Measurements from ENCODE around the gene GFOD1. TPM values are rescaled to one million over a fixed set of nuclear protein-coding genes. Genes with fewer than 3 reads are reported as not detected.

The GFOD1 gene
- polyA plus RNA-seq, 1 of the 3 experiments (the other 2 are of a cell fraction) = 1.6 TPM

DNA sequence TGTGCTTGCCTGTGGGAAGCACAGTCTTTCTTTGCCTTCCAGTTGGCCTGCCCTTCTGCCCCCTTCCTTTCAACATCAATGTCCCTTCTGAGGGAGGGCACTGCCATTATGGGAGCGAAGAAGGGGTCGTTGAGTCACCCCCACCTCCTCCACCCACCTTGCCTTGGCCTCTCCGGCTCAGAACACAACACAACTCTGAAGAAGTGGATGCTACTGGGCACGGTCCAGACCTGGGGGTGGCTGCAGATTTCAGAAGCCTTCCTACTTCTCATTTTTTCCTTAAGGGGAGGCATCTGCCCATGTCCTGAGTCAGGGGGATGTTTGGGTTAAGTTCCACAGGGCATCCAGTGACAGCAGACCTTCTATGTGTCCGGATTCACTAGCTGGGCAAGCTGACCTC is 72.1 kb downstream of the GFOD1 start:
- Histone ChIP-seq H3K4me3 (ENCODE audit: low read depth in 2 of 2, low read length in 1 of 2) (no peak overlapping the region), H3K9ac (no peak overlapping the region), H3K27me3 (ENCODE audit: insufficient read depth) (no peaks in the 10 kb centered on the region), H2AFZ (ENCODE audit: low read depth) (no peak overlapping the region), H4K20me1 (ENCODE audit: insufficient read depth) (no peaks in the 10 kb centered on the region), H3K36me3 (replicated peaks in 1 of 2; ENCODE audit: control insufficient read depth in 1 of 2, insufficient read depth in 2 of 2, low read length in 1 of 2) (no peaks in the 10 kb centered on the region), H3K4me1 (ENCODE audit: control insufficient read depth in 1 of 2, insufficient read depth in 2 of 2, low read depth in 1 of 2, low read length in 1 of 2) (peaks cover 0 to 21% of the 10 kb centered on the region in 2 experiments; a peak in 2 of 4 replicates), H3K9me2 (no peaks in the 10 kb centered on the region), H3K9me3 (no peaks in the 10 kb centered on the region), H3K4me2 (no peak overlapping the region), H3K79me2 (ENCODE audit: insufficient read depth) (no peaks in the 10 kb centered on the region), H3F3A (replicated peaks; ENCODE audit: insufficient read depth) (no peaks in the 10 kb centered on the region), H3K27ac (ENCODE audit: low read depth in 2 of 2, low read length in 1 of 2) (no peak overlapping the region)
- 72% methylated on average over 5 of the region's 5 CpGs for WGBS (ENCODE audit: low lambda C conversion rate)
- TF ChIP-seq MEF2A (IDR thresholded peaks at IDR 0.05; ENCODE audit: borderline replicate concordance, low read depth) = no peak
- TF ChIP-seq TAF1 (IDR thresholded peaks at IDR 0.05; ENCODE audit: borderline replicate concordance, low read depth, low read length) = no peak
- no peak for TF ChIP-seq TCF12 (IDR thresholded peaks at IDR 0.05)
- TF ChIP-seq, protein P1, sequence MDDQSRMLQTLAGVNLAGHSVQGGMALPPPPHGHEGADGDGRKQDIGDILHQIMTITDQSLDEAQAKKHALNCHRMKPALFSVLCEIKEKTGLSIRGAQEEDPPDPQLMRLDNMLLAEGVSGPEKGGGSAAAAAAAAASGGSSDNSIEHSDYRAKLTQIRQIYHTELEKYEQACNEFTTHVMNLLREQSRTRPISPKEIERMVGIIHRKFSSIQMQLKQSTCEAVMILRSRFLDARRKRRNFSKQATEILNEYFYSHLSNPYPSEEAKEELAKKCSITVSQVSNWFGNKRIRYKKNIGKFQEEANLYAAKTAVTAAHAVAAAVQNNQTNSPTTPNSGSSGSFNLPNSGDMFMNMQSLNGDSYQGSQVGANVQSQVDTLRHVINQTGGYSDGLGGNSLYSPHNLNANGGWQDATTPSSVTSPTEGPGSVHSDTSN (IDR thresholded peaks at IDR 0.05) = no peak
- no peak for TF ChIP-seq YY1 (IDR thresholded peaks at IDR 0.05; ENCODE audit: low read depth)
- TF ChIP-seq, protein P2, sequence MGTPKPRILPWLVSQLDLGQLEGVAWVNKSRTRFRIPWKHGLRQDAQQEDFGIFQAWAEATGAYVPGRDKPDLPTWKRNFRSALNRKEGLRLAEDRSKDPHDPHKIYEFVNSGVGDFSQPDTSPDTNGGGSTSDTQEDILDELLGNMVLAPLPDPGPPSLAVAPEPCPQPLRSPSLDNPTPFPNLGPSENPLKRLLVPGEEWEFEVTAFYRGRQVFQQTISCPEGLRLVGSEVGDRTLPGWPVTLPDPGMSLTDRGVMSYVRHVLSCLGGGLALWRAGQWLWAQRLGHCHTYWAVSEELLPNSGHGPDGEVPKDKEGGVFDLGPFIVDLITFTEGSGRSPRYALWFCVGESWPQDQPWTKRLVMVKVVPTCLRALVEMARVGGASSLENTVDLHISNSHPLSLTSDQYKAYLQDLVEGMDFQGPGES (IDR thresholded peaks at IDR 0.05; ENCODE audit: low read depth, low read length) = no peak
- TF ChIP-seq NRF1 (IDR thresholded peaks at IDR 0.05; ENCODE audit: low read depth, low read length) = no peak
- no peak for TF ChIP-seq CHD2 (IDR thresholded peaks at IDR 0.05; ENCODE audit: low read length, partially characterized antibody)
- TF ChIP-seq, protein P3, sequence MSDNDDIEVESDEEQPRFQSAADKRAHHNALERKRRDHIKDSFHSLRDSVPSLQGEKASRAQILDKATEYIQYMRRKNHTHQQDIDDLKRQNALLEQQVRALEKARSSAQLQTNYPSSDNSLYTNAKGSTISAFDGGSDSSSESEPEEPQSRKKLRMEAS (IDR thresholded peaks at IDR 0.05; ENCODE audit: low read depth) = no peak
- no peak for TF ChIP-seq GATA2 (CRISPR knock-in tag; IDR thresholded peaks at IDR 0.05)
- TF ChIP-seq, protein P4, sequence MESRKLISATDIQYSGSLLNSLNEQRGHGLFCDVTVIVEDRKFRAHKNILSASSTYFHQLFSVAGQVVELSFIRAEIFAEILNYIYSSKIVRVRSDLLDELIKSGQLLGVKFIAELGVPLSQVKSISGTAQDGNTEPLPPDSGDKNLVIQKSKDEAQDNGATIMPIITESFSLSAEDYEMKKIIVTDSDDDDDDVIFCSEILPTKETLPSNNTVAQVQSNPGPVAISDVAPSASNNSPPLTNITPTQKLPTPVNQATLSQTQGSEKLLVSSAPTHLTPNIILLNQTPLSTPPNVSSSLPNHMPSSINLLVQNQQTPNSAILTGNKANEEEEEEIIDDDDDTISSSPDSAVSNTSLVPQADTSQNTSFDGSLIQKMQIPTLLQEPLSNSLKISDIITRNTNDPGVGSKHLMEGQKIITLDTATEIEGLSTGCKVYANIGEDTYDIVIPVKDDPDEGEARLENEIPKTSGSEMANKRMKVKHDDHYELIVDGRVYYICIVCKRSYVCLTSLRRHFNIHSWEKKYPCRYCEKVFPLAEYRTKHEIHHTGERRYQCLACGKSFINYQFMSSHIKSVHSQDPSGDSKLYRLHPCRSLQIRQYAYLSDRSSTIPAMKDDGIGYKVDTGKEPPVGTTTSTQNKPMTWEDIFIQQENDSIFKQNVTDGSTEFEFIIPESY (IDR thresholded peaks at IDR 0.05; ENCODE audit: borderline replicate concordance, low read depth) = no peak
- TF ChIP-seq RAD21 (IDR thresholded peaks at IDR 0.05; ENCODE audit: low read length) = no peak
- TF ChIP-seq EP300 (IDR thresholded peaks at IDR 0.05; ENCODE audit: borderline replicate concordance in 1 of 2, low read depth in 1 of 2, low read length in 1 of 2) = no peak
- TF ChIP-seq JUND (IDR thresholded peaks at IDR 0.05) = no peak
- no peak for TF ChIP-seq RXRA (IDR thresholded peaks at IDR 0.05; ENCODE audit: borderline replicate concordance, low read depth)
- TF ChIP-seq FOXM1 (IDR thresholded peaks at IDR 0.05; ENCODE audit: low read depth) = no peak
- TF ChIP-seq SIN3A (IDR thresholded peaks at IDR 0.05; ENCODE audit: borderline replicate concordance, low read depth, low read length) = no peak
- TF ChIP-seq GABPA (IDR thresholded peaks at IDR 0.05; ENCODE audit: low read depth) = no peak
- DNase-seq = no peak
- ChIA-PET POLR2A (no interaction called here), CTCF (interaction anchor here (1.0 to 1.4 kb wide), 2 partner anchors 140 to 160 kb away, joined by 3 to 4 read pairs; no protein-coding TSS in a partner anchor)
